ENCODE data around the gene SDC1. TPM values are rescaled to one million over a fixed set of nuclear protein-coding genes. Genes with fewer than 3 reads are reported as not detected.

SDC1 gene
- total RNA-seq, 1 experiment from 2014 or later, result 40.5 TPM

GRCh38 chr2:20232837-20233207 lies 7.9 kb upstream of the SDC1 start:
- Histone ChIP-seq H3K27me3 (no peaks in the 10 kb centered on the region), H3K4me3 (no peak overlapping the region), H3K36me3 (no peaks in the 10 kb centered on the region), H3K9me3 (no peaks in the 10 kb centered on the region)
- DNase-seq, result no peak

DNA sequence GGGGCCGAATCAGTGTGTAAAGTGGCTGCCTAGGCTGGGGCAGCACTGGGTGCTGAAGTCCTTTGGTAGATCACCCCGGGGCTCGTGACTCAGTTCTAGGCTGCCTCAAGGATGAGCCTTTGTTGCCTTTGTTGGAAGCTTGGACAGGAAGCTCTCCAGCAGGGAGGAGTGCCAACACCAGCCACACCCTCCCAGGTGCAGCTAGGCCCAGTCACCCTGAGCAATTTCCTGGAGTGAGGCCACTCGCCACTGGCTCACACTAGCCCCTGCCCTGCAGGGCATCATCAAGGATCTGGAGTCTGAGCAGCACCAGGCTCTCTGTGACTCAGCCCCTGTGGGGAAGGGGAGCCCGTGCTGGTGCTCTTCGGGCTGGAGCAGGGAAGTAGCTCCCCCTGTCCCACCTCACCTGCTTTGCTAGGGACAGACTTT lies 6.7 kb upstream of the SDC1 start:
- DNase-seq, result peak; percentile 95
- Histone ChIP-seq H3K36me3 (no peaks in the 10 kb centered on the region), H3K27me3 (no peaks in the 10 kb centered on the region), H3K4me3 (no peak overlapping the region), H3K9me3 (no peaks in the 10 kb centered on the region)

GRCh38 chr2:20231159-20231558 lies 6.2 kb upstream of the SDC1 start:
- no peaks in the 10 kb centered on the region for H3K9me3 ChIP-seq
- no peak for DNase-seq
- no peaks in the 10 kb centered on the region for H3K27me3 ChIP-seq
- H3K4me3 ChIP-seq, result no peak overlapping the region
- H3K36me3 ChIP-seq, result no peaks in the 10 kb centered on the region

DNA sequence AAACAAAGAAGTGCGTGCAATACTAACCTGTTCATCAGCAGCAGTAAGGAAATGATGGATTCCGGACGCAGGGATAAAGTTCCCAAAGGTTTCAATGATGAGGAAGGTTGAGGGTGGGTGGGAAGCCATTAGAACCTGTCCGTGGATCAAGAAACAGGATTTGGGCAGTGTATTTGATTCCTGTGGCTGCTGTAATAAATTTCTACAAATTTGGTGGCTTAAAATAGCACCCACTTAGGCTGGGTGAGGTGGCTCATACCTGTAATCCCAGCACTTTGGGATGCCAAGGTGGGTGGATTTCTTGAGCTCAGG lies 5.1 kb upstream of the SDC1 start:
- H3K27me3 ChIP-seq, result no peaks in the 10 kb centered on the region
- H3K9me3 ChIP-seq, result no peaks in the 10 kb centered on the region
- DNase-seq, result no peak

DNA sequence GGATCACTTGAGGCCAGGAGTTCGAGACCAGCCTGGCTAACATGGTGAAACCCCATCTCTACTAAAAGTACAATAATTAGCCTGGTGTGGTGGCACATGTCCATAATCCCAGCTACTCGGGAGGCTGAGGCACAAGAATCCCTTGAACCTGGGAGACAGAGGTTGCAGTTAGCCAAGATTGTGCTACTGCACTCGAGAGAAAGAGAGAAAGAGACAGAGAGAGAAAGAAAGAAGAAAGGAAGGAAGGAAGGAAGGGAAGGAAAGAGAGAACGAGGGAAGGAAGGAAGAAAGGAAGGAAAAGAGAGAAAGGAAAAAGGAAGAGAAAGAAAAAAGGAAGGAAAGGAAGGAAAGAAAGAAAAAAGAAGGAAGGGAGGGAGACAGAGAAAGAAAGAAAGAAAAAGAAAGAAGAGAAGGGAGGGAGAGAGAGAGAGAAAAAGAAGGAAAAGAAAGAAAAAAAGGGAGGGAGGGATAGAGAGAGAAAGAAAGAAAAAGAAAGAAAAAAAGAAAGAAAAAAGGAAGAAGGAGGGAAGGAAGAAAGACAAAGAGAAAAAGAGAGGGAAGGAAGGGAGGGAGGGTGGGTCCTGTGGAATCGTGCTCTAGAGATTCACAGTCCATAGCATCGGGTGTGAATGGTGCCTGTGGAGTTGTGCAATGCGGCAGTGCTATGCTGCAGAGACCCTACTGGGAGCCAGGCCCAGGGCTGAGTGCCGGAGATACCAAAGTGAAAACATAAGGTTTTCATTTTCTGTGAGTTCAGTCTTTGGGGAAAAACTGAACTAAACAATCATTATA lies 4.6 kb upstream of the SDC1 start:
- H3K27me3 ChIP-seq, result no peaks in the 10 kb centered on the region
- DNase-seq, result no peak
- H3K36me3 ChIP-seq, result no peaks in the 10 kb centered on the region
- H3K9me3 ChIP-seq, result no peaks in the 10 kb centered on the region
- H3K4me3 ChIP-seq, result no peak overlapping the region

More for the DNA sequence above, 5.1 kb upstream of the SDC1 start:
- Histone ChIP-seq H3K4me3 (no peak overlapping the region), H3K36me3 (no peaks in the 10 kb centered on the region)

DNA sequence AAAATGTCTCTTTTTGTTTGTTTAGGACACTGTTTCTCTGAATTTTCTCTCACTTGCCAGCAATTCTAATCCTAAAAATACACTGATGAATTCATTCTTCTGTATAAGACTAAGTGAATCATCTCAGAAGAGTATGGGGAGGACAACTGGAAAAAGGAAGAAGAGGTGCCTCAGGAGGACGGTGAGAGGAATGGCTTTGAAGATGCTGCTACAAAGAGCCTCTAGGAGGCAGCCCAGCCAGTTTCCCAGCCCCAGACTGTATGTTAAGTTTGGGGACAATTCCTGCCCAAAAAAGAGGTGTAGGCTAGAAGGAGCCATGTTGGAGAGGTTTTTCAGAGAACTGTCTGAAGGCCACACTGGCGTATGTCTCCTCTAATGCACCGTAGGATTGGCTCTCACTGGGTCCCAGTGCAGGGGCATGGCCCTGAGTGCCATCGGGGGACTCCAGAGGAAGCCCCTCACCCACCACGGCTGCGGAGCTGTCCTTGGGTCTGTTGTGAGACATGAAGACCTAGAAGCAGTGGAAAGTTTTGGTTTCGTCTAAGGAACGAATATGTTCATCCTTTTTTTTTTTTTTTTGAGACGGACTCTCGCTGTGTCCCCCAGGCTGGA lies 3.1 kb upstream of the SDC1 start:
- no peak for DNase-seq
- Histone ChIP-seq H3K36me3 (no peaks in the 10 kb centered on the region), H3K27me3 (no peaks in the 10 kb centered on the region), H3K4me3 (no peak overlapping the region), H3K9me3 (no peaks in the 10 kb centered on the region)

- Histone ChIP-seq H3K36me3 (no peaks in the 10 kb centered on the region; the same call in 1 of the 2 replicates), H3K4me3 (no peak overlapping the region), H3K27me3 (no peaks in the 10 kb centered on the region), H3K9me3 (no peaks in the 10 kb centered on the region)
- no peak for DNase-seq
Observed at GRCh38 chr2:20226152-20226545, 1.2 kb upstream of the SDC1 start.

- no peaks in the 10 kb centered on the region for H3K27me3 ChIP-seq
- no peaks in the 10 kb centered on the region for H3K9me3 ChIP-seq
- H3K4me3 ChIP-seq, result peak overlapping the region; percentile 59
- peak; percentile 66 for DNase-seq
- no peaks in the 10 kb centered on the region; the same call in 1 of the 2 replicates for H3K36me3 ChIP-seq
Observed at GRCh38 chr2:20225294-20226151, 593 bp upstream of the SDC1 start.

- no peaks in the 10 kb centered on the region for H3K9me3 ChIP-seq
- peak overlapping the region; percentile 59 for H3K4me3 ChIP-seq
- no peak for DNase-seq
- H3K36me3 ChIP-seq, result no peaks in the 10 kb centered on the region; the same call in 1 of the 2 replicates
- H3K27me3 ChIP-seq, result no peaks in the 10 kb centered on the region
Observed at GRCh38 chr2:20224164-20224715, 690 bp downstream of the SDC1 start.

- no peaks in the 10 kb centered on the region for H3K9me3 ChIP-seq
- no peaks in the 10 kb centered on the region; the same call in 1 of the 2 replicates for H3K36me3 ChIP-seq
- H3K27me3 ChIP-seq, result no peaks in the 10 kb centered on the region
- H3K4me3 ChIP-seq, result peak overlapping the region; percentile 59
- peak; percentile 55 for DNase-seq
Observed at GRCh38 chr2:20223407-20224163, 1.3 kb downstream of the SDC1 start.

GRCh38 chr2:20222769-20223406 lies 2.0 kb downstream of the SDC1 start:
- no peaks in the 10 kb centered on the region; the same call in 1 of the 2 replicates for H3K36me3 ChIP-seq
- DNase-seq, result no peak
- H3K4me3 ChIP-seq, result peak overlapping the region; percentile 59; the same call in 1 of the 2 replicates
- H3K9me3 ChIP-seq, result no peaks in the 10 kb centered on the region
- no peaks in the 10 kb centered on the region for H3K27me3 ChIP-seq

- Histone ChIP-seq H3K9me3 (no peaks in the 10 kb centered on the region), H3K27me3 (no peaks in the 10 kb centered on the region), H3K4me3 (no peak overlapping the region), H3K36me3 (no peaks in the 10 kb centered on the region; the same call in 1 of the 2 replicates)
- DNase-seq, result no peak
Observed at GRCh38 chr2:20222014-20222768, 2.7 kb downstream of the SDC1 start.

DNA sequence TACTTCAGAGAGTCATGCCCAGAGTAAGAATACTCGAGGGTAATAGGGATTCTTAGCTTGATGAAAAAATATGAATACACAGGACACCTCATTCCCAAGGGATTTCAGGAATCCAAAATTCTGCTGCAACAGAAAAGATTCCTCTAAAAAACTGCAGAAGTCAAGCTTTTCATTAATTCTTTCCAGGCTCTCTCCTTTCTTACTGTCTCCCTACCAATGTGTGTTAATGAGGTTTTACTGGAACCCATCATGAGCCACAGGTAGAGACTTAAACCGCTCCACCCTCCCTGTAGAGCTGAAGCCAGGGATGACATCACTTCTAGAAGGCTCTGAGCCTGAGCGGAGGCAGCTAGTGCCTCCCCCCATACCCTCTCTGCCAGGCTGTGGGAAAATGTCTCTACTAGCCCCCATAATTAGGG lies 3.4 kb downstream of the SDC1 start:
- Histone ChIP-seq H3K9me3 (no peaks in the 10 kb centered on the region), H3K27me3 (no peaks in the 10 kb centered on the region), H3K36me3 (no peaks in the 10 kb centered on the region; the same call in 1 of the 2 replicates), H3K4me3 (no peak overlapping the region)
- DNase-seq, result no peak

DNA sequence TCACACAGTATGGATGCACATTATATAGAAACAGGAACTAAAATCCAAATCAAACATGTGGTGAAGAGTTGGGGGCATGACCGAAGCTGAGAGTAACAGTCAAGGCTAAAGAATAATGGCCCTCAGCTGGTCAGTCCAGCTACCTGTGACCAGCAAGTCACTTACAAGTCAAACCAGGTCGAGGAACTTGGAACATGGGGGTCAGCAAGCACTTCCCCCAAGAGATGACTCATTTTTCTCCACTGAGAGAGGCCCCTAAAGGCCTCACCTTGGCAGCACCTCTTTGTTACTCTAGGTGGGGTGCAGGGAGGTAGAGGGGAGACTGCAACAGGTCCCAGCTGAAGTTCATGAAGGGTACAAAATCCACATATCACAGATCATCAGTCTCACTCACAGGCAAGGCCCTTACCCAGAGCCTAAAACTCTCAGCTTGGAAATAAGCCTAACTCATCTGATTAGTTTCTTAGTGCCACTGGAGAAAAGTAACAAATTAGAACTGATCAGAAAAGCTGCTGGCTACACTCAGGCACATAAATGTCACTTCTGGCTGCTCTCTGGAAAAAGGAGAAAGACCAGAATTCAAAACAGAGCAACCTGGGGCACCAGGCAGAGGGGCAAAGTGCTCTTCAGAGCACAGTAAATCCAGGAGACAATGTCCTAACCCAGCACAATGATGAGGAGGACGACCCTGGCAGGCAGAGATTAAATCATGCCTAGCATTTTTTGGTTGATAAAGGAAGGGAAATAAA lies 4.0 kb downstream of the SDC1 start:
- no peak overlapping the region for H3K4me3 ChIP-seq
- H3K9me3 ChIP-seq, result no peaks in the 10 kb centered on the region
- no peak for DNase-seq
- H3K36me3 ChIP-seq, result no peaks in the 10 kb centered on the region; the same call in 1 of the 2 replicates
- H3K27me3 ChIP-seq, result no peaks in the 10 kb centered on the region

Data from MG63 (cell line).